Stimulated activated naive CD8-positive, alpha-beta T cell treated with anti-CD3 and anti-CD28 coated beads, Interleukin-15, Interleukin-2, amounts not matched to agents 100 ng/mL and 50 ng/mL, for 24 hours (primary cell): ENCODE results near the gene HPS4.
A peak's percentile ranks its signal among the peaks of the same experiment; 100 is the strongest.

Experiments
- H3K27ac Mint-ChIP-seq: one replicate; pipeline ENCODE4 v1.8.0; 2021; ENCODE audit warnings: mild to moderate bottlenecking, mixed read lengths
- H3K27me3 Mint-ChIP-seq: one replicate; pipeline ENCODE4 v1.8.0; 2021; ENCODE audit warnings: mixed read lengths
- H3K36me3 Mint-ChIP-seq: one replicate; pipeline ENCODE4 v1.8.0; 2021; ENCODE audit warnings: low read depth, mixed read lengths
- H3K4me1 Mint-ChIP-seq: one replicate; pipeline ENCODE4 v1.8.0; 2021; ENCODE audit warnings: low read depth, mixed read lengths
- H3K4me3 Mint-ChIP-seq: one replicate; pipeline ENCODE4 v1.8.0; 2021; ENCODE audit warnings: mild to moderate bottlenecking, mixed read lengths
- H3K9me3 Mint-ChIP-seq: one replicate; pipeline ENCODE4 v1.8.0; 2021; ENCODE audit warnings: mixed read lengths

The HPS4 gene

DNA sequence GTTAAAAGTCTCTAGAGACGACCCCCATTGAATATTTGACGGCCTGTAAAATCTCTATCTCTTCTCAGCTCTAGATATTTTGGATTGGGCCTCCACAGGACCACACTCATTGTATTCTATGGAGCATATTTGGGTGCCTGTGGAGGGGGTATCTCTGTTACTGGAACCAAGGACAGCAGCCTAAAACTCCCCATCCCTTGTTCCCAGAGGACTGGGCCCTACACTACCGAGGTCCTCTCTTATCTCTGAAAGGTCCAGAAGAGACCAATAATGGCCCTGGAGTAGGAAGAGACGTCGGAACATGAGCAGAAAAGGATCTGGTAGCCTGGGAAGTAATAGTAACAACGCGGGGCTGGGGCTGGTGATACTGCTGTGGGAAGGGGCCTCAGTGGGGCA, 542 bp downstream of the HPS4 start:
- H3K27ac Mint-ChIP-seq = peak overlapping the region; percentile 96
- no peaks in the 10 kb centered on the region for H3K9me3 Mint-ChIP-seq
- H3K36me3 Mint-ChIP-seq = peaks cover 42% of the 10 kb centered on the region
- H3K4me1 Mint-ChIP-seq = peaks cover 72% of the 10 kb centered on the region
- H3K27me3 Mint-ChIP-seq = no peaks in the 10 kb centered on the region
- peak overlapping the region; percentile 96 for H3K4me3 Mint-ChIP-seq

DNA sequence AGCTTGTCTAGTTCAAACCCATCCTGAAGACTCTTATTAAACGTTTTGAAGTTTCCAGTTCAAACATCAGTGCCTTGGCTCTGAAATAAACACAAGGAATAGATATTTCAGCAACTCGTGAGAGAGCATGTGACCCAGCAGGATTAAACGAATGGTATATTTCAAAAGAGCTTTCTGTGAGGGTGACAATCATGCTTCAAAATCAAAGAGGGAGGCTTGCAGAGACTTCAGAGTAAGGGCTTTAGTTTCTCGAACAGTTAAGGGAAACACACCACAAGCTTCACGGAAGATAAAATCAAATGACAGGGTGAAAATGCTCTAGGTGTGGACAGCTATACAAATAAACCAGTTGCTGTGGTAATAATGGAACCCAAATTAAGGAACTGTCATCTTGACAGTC, 1.4 kb downstream of the HPS4 start:
- peaks cover 81% of the 10 kb centered on the region for H3K4me1 Mint-ChIP-seq
- H3K27ac Mint-ChIP-seq = peak overlapping the region; percentile 96
- no peaks in the 10 kb centered on the region for H3K27me3 Mint-ChIP-seq
- no peaks in the 10 kb centered on the region for H3K9me3 Mint-ChIP-seq
- H3K36me3 Mint-ChIP-seq = peaks cover 44% of the 10 kb centered on the region
- H3K4me3 Mint-ChIP-seq = peak overlapping the region; percentile 96

DNA sequence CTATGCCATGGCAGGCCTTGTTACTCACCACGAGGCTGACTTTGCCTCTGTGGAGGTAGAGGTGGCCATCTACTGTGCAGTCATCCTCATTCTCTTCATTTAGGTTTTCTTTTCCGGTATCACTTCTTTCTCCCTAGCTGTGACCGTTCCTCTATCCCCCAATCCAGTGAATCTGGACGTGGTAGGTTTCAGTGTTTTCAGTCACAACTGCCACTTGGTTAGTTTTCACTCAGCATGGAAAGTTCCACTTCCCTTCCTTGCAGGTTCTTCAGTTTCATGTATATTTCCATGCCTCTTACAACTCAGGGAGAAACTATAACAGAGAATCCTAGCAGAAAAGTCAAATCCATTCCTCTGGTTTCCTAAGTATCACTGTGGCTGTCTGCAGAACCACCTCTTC, 1.9 kb downstream of the HPS4 start:
- Mint-ChIP-seq H3K27ac (peak overlapping the region; percentile 96), H3K36me3 (peaks cover 49% of the 10 kb centered on the region), H3K27me3 (no peaks in the 10 kb centered on the region), H3K4me1 (peaks cover 84% of the 10 kb centered on the region), H3K9me3 (no peaks in the 10 kb centered on the region), H3K4me3 (peak overlapping the region; percentile 96)

DNA sequence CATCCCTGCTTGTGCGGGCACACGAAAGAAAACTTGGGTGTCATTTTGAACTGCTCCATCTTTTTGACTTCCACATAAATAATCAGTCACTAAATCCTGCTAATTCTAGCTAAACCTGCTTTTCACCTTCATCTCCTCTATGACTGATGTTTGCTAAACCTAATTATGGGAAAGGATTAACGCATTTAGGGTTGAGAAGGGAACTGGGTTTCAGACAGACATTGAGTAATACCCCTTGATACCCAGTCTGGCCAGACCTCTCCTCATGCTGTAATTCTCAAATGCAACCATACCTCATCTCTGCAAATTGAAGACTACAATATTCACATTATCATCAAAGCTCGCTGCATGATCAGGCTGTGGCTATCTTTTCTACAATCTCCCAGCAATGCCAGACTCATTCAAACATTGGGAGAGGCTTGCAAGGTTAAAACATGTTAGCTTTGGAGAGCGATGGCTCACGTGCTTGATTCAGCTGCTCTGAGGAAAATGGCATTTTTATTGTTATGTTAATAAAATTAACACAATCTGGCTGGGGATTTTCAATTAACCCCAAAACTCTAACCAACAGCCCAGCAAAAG, 2.4 kb downstream of the HPS4 start:
- no peaks in the 10 kb centered on the region for H3K27me3 Mint-ChIP-seq
- H3K27ac Mint-ChIP-seq = peak overlapping the region; percentile 96
- peaks cover 84% of the 10 kb centered on the region for H3K4me1 Mint-ChIP-seq
- no peaks in the 10 kb centered on the region for H3K9me3 Mint-ChIP-seq
- H3K4me3 Mint-ChIP-seq = peak overlapping the region; percentile 96
- peaks cover 49% of the 10 kb centered on the region for H3K36me3 Mint-ChIP-seq

DNA sequence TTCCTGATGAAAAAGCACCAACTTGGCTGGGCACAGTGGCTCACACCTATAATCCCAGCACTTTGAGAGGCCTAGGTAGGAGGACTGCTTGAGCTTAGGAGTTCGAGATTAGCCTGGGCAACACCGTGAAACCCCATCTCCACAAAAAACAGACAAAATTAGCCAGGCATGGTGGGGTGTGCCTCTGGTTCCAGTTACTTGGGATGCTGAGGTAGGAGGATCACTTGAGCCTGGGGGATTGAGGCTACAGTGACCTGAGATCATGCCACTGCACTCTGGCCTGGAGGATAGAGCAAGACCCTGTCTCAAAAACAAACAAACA, 3.0 kb downstream of the HPS4 start:
- H3K36me3 Mint-ChIP-seq = peaks cover 44% of the 10 kb centered on the region
- H3K4me3 Mint-ChIP-seq = peak overlapping the region; percentile 96
- H3K4me1 Mint-ChIP-seq = peaks cover 78% of the 10 kb centered on the region
- H3K27ac Mint-ChIP-seq = peak overlapping the region; percentile 96
- no peaks in the 10 kb centered on the region for H3K27me3 Mint-ChIP-seq
- no peaks in the 10 kb centered on the region for H3K9me3 Mint-ChIP-seq

DNA sequence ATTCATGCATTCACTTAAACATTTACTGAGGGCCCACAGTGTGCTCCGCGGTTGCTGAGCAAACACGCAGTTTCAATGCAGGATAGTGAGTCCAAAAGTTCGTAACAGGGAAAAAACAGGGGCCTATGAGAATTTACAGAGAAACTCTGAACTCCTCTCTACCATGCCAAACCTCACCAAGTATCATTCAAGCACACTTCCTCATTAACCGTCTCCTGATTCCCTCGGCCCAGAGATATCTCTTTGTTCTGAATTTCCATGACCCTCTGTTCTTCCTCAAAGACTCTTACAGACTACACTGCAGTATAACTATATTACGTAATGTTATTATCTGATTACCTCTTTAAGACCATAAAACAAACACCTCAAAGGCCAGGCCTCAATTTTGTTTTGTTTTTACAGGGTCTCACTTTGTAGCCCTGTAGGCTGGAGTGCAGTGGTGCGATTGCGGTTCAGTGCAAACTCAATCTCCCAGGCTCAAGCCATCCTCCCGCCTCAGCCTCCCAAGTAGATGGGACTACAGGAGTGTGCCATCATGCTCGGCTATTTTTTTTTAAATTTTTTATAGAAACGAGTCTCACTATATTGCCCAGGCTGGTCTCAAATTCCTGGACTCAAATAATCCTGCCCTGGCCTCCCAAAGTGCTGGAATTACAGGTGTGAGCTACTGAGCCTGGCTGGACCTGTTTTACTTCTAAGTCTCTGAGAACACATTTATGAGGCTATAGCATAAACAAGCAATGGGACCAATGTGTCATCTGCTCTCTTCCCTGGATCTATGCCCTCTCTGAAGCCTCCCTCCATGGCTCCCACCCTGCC, 3.6 kb downstream of the HPS4 start:
- peak overlapping the region; percentile 96 for H3K27ac Mint-ChIP-seq
- peak overlapping the region; percentile 96 for H3K4me3 Mint-ChIP-seq
- no peaks in the 10 kb centered on the region for H3K27me3 Mint-ChIP-seq
- no peaks in the 10 kb centered on the region for H3K9me3 Mint-ChIP-seq
- peaks cover 45% of the 10 kb centered on the region for H3K36me3 Mint-ChIP-seq
- peaks cover 73% of the 10 kb centered on the region for H3K4me1 Mint-ChIP-seq

DNA sequence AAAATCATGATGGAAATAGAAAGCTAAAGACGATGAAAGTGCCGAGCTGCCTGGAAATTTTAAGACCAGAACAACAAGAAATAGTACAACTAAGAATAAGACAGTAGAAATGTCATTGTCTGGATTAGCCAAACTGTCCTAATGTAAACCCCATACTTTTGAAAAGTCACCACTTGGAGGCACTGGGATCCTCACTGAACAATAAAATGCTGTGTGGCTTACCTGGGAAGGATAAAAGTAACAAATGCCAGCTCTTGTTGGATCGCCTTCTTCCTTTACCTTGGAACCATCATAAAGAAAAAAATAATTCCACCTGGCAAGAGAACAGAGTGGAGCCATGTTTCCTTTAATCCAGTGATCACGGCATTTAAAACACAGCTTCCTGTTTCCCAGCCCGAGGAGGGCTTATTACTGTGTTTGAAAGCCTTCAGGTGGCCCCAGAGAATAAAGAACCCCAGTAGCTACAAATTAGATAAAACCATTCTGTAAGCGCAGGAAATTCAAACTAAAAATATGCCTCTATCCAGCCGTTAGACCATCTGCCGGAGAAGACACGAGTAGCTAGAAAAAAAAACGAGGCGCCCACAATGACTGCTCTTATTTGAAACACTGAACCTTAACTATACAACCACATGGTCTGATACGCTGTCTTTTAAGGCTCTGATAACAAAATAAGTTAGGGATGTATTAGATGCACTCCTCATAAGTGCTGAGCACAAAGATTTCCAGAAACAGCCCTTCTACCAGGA, 4.4 kb downstream of the HPS4 start:
- H3K9me3 Mint-ChIP-seq = no peaks in the 10 kb centered on the region
- H3K4me3 Mint-ChIP-seq = peak overlapping the region; percentile 79
- H3K27me3 Mint-ChIP-seq = no peaks in the 10 kb centered on the region
- H3K36me3 Mint-ChIP-seq = peaks cover 52% of the 10 kb centered on the region
- peaks cover 69% of the 10 kb centered on the region for H3K4me1 Mint-ChIP-seq
- peak overlapping the region; percentile 81 for H3K27ac Mint-ChIP-seq

DNA sequence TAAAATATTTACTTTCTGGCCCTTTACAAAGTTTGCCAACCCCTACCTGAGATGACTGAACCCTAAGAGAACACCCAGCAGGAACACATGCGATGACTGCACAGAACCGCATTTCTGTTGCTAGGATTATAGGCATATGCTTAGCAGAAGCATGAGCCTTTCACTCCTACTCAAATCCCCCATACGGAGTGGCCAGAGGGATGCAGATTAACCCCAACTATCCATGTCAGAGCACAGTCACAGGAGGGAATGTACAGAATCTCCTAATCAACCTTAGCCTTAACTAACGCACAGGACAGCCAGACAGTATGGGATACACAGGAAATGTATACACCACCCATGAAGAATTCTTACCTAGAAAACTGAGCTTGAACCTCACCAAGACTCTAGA, 6.2 kb downstream of the HPS4 start:
- peaks cover 57% of the 10 kb centered on the region for H3K4me1 Mint-ChIP-seq
- peaks cover 68% of the 10 kb centered on the region for H3K36me3 Mint-ChIP-seq
- no peaks in the 10 kb centered on the region for H3K9me3 Mint-ChIP-seq
- no peaks in the 10 kb centered on the region for H3K27me3 Mint-ChIP-seq
- no peak overlapping the region for H3K4me3 Mint-ChIP-seq
- peak overlapping the region; percentile 39 for H3K27ac Mint-ChIP-seq

DNA sequence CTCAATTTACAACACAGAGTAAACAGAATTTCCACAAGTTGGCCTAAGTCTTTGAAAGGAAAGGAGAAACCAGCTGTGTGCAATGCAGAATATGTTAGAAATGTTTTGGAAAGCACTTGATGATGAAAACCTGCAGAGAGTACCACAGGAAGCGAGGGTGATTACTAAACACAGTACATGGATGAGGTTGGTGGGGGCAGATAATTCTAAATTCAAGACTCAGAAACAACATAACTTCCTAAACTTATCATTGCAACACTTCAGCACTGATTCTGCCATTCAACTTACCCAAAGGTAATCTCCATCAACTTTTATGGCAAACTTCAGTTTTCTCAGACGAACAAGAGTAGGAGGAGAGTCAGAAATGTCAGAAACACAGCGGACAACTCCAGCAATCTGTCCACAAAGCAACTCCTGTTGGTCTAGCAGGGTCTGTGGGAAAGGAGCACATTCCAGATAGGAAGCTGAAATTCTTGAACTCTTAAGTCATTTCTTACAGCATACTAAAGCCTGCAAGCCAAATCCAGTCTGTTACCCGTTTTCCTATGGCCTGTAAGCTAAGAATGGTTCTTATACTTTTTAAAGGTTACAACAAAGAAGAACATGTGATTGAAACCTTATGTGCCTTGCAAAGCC, 6.8 kb downstream of the HPS4 start:
- H3K27me3 Mint-ChIP-seq = no peaks in the 10 kb centered on the region
- H3K9me3 Mint-ChIP-seq = no peaks in the 10 kb centered on the region
- H3K36me3 Mint-ChIP-seq = peaks cover 72% of the 10 kb centered on the region
- H3K4me1 Mint-ChIP-seq = peaks cover 52% of the 10 kb centered on the region
- H3K4me3 Mint-ChIP-seq = no peak overlapping the region
- peak overlapping the region; percentile 1 for H3K27ac Mint-ChIP-seq

DNA sequence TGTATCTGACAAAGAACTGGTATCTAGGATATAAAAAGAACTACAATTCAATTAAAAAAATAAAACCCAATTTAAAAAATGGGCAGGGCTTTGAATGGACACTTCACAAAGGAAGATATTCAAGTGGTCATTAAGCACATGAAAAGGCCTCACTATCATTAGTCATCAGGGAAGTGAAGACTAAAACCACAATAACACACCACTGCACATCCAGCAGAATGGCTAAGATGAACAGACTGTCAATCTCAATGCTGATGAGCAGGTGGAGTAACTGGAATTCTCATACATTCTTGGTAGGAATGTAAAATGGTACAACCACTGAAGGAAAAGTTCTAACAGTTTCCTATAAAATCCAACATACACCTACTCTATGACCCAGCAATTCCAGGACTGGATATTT, 8.9 kb downstream of the HPS4 start:
- peaks cover 67% of the 10 kb centered on the region for H3K36me3 Mint-ChIP-seq
- no peak overlapping the region for H3K27ac Mint-ChIP-seq
- H3K4me1 Mint-ChIP-seq = peaks cover 32% of the 10 kb centered on the region
- no peak overlapping the region for H3K4me3 Mint-ChIP-seq
- H3K27me3 Mint-ChIP-seq = no peaks in the 10 kb centered on the region
- no peaks in the 10 kb centered on the region for H3K9me3 Mint-ChIP-seq

DNA sequence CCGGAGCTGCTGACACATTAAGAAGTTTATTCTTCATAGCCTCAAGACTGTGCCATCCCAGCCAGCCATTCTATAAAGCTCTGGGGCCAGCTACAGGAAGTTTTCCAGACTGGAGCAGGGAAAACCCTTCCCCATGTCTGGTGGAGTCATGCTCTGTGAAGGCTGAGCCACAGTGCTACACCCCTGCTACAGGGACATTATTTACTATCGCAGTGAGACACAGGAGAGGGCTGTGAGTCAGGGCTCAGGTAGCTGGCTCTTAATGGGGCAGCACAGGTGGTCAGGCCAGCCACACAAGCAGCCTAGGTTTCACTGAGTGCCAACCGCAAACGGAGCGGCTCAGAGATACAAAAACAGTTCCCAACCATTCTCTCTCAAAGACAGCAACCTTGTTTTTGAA, 12.1 kb downstream of the HPS4 start:
- H3K36me3 Mint-ChIP-seq = peaks cover 69% of the 10 kb centered on the region
- peaks cover 6% of the 10 kb centered on the region for H3K4me1 Mint-ChIP-seq
- H3K9me3 Mint-ChIP-seq = no peaks in the 10 kb centered on the region
- no peak overlapping the region for H3K27ac Mint-ChIP-seq
- H3K27me3 Mint-ChIP-seq = no peaks in the 10 kb centered on the region
- no peak overlapping the region for H3K4me3 Mint-ChIP-seq

DNA sequence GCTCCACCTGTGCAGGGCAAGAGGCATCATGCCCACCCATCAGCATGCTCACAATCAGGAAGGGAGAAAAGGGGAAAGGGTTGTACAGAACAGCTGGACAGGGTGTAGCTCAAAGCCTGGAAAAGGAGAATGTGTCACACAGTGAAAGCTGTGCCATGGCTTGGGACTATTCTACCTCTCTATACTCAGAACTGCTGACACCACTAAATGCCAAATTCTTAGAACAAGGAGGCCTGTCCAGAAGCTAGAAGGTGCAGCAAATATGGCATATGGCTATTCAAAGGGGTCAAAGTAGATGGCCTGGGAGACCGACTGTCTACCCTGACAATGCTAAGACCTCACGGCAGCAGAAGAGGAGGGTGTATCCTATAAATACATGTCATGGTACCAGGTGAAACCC, 12.8 kb downstream of the HPS4 start:
- H3K4me1 Mint-ChIP-seq = peaks cover 5% of the 10 kb centered on the region
- no peak overlapping the region for H3K27ac Mint-ChIP-seq
- H3K36me3 Mint-ChIP-seq = peaks cover 71% of the 10 kb centered on the region
- no peaks in the 10 kb centered on the region for H3K27me3 Mint-ChIP-seq
- H3K9me3 Mint-ChIP-seq = no peaks in the 10 kb centered on the region
- H3K4me3 Mint-ChIP-seq = no peak overlapping the region

DNA sequence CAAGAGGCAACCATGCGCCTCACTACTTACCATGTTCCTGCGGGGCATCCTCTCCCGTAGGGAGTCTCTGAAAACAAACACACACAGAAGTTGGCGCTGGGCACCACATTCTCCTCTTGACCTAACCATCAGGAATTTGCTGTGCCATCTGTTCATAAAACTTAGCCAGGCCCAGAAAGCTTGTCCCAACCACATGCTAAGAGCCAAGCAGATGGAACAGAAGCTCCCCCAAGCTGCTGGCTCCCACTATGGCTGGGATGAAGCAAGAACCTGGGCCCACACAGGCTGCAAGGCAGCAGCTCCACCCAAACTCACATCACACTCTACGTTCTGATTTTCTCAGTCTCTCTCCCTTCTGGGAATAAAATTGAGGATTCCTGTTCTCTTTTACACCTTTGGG, 17.4 kb downstream of the HPS4 start:
- Mint-ChIP-seq H3K36me3 (peaks cover 71% of the 10 kb centered on the region), H3K4me3 (no peak overlapping the region), H3K27me3 (no peaks in the 10 kb centered on the region), H3K9me3 (no peaks in the 10 kb centered on the region), H3K27ac (no peak overlapping the region), H3K4me1 (no peaks in the 10 kb centered on the region)

DNA sequence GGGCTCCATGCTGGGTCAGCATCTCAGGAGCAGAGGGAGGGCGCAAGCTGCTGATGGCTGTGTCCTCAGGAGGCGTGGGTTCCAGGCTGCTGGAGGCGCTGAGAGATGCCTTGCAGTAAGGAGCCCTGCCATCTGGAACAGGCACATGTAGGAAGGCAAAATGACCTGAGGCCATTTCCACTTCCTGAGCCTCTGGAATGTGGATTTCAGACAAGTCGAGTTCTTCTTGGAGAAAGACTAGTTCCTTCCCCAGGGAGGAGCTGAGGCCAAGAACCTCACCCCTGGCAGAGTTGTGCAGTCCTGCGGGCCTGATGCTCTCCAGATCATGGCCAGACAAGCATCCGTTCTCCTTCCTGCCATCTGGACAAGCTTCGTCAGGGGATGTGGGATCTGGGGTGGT, 19.3 kb downstream of the HPS4 start:
- no peaks in the 10 kb centered on the region for H3K27me3 Mint-ChIP-seq
- no peak overlapping the region for H3K4me3 Mint-ChIP-seq
- no peak overlapping the region for H3K27ac Mint-ChIP-seq
- H3K4me1 Mint-ChIP-seq = no peaks in the 10 kb centered on the region
- no peaks in the 10 kb centered on the region for H3K9me3 Mint-ChIP-seq
- peaks cover 66% of the 10 kb centered on the region for H3K36me3 Mint-ChIP-seq

DNA sequence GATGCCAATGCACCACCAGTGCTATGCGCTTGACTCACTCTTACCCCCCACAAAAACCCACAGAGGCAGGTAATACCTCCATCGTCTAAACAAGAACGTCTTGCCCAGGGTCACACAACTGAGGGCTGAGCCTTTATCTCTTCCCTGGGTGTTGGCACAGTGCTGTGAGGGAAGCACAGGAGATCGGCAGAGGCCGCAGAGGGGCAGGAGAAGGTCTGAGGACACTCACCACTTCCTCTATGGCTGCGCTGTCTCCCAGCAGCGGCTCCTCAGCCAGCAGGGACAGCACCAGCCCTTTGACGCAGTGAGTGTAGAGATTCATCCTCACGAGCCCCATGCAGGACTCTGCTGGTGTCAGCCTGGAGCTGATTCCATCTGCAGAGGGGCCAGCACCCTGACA, 19.9 kb downstream of the HPS4 start:
- Mint-ChIP-seq H3K36me3 (peaks cover 64% of the 10 kb centered on the region), H3K9me3 (no peaks in the 10 kb centered on the region), H3K27ac (no peak overlapping the region), H3K27me3 (no peaks in the 10 kb centered on the region), H3K4me3 (no peak overlapping the region), H3K4me1 (no peaks in the 10 kb centered on the region)
